Lower lobe of right lung (tissue), 2 donors: ENCODE results near the gene C14orf180. TPM values are rescaled to one million over a fixed set of nuclear protein-coding genes. Genes with fewer than 3 reads are reported as not detected.

Experiments used
- ATAC-seq, 2 donors: fragments of 200-7000 bp; cut with Tn5 transposase; one replicate each; pipeline ENCODE4 v1.9.1; 2020 to 2022; ENCODE audit warnings: mild to moderate bottlenecking in 2 of 2, moderate library complexity in 2 of 2
- DNase-seq: peaks from one replicate; pipeline ENCODE4 v3.0.0-alpha.2; 2020
- H3K27ac ChIP-seq: fragments of 200-600 bp; one replicate; pipeline ENCODE4 v1.8.0; 2022
- H3K27me3 ChIP-seq: fragments of 200-600 bp; one replicate; pipeline ENCODE4 v1.8.0; 2022; ENCODE audit warnings: low read depth
- H3K36me3 ChIP-seq: fragments of 200-600 bp; one replicate; pipeline ENCODE4 v1.8.0; 2022; ENCODE audit warnings: mild to moderate bottlenecking
- H3K4me1 ChIP-seq: fragments of 200-600 bp; one replicate; pipeline ENCODE4 v1.8.0; 2022
- H3K4me3 ChIP-seq: fragments of 200-600 bp; one replicate; pipeline ENCODE4 v1.8.0; 2022; ENCODE audit warnings: mild to moderate bottlenecking
- H3K9me3 ChIP-seq: fragments of 200-600 bp; one replicate; pipeline ENCODE4 v1.8.0; 2022
- CTCF ChIP-seq: fragments of 200-600 bp; IDR thresholded peaks from one replicate; pipeline ENCODE4 v1.8.0; 2022; ENCODE audit warnings: antibody characterized with exemption, mild to moderate bottlenecking
- intact Hi-C: fragments of 100-400 bp; cut with DNase I; formaldehyde crosslinking; loops from one replicate; pipeline ENCODE4 v1.11.0; 2022
- long read RNA-seq: library from polyadenylated mRNA; unstranded; transcript quantifications from one replicate; pipeline ENCODE4 v2.0.0, GENCODE V29; 2021
- total RNA-seq: library from RNA; stranded (reverse); fragmentation: NEBNext Ultra II Directional; extraction: Animal tissue kit (Norgen Biotek cat#: 25700); gene quantifications from one replicate; pipeline ENCODE4 v1.2.1, GENCODE V29; 2021
- donor health status: DM: no; HTN: yes; CAD: no; lungs with severe emphysema.

The C14orf180 gene
- total RNA-seq = 0.18 TPM
- long read RNA-seq = 0 reads

- H3K4me1 ChIP-seq = no peaks in the 10 kb centered on the region
- H3K27ac ChIP-seq = no peak within 1 kb of the TSS
- H3K27me3 ChIP-seq = peaks cover 68% of the 10 kb centered on the region
- DNase-seq (no peak), ATAC-seq (no peak)
- intact Hi-C loops = no loop called here
- H3K4me3 ChIP-seq = no peak within 1 kb of the TSS
- no peaks in the 10 kb centered on the region for H3K36me3 ChIP-seq
- no peak for TF ChIP-seq CTCF
- no peaks in the 10 kb centered on the region for H3K9me3 ChIP-seq
Observed at GRCh38 chr14:104579507-104579906, at the start of gene C14orf180. C14orf180 (plus strand) TSS chr14:104579764; CDS start chr14:104586431, 6,667 bp downstream.

- Histone ChIP-seq H3K27ac (no peak overlapping the region), H3K4me3 (no peak overlapping the region), H3K27me3 (no peaks in the 10 kb centered on the region), H3K4me1 (no peaks in the 10 kb centered on the region), H3K36me3 (no peaks in the 10 kb centered on the region), H3K9me3 (no peaks in the 10 kb centered on the region)
- DNase-seq (peak; percentile 7), ATAC-seq (no peak)
- TF ChIP-seq CTCF = no peak
- intact Hi-C loops = no loop called here
Observed at GRCh38 chr14:104530646-104531045, 48.9 kb upstream of the C14orf180 start.

- intact Hi-C loops = no loop called here
- H3K4me3 ChIP-seq = no peak overlapping the region
Observed at GRCh38 chr14:104531421-104532190, 48.0 kb upstream of the C14orf180 start.

GRCh38 chr14:104532191-104532555 is 47.4 kb upstream of the C14orf180 start:
- H3K4me3 ChIP-seq = no peak overlapping the region
- DNase-seq (no peak), ATAC-seq (no peak)
- H3K36me3 ChIP-seq = no peaks in the 10 kb centered on the region
- TF ChIP-seq CTCF = no peak
- H3K9me3 ChIP-seq = no peaks in the 10 kb centered on the region
- intact Hi-C loops = no loop called here
- H3K27ac ChIP-seq = no peak overlapping the region
- H3K27me3 ChIP-seq = no peaks in the 10 kb centered on the region
- H3K4me1 ChIP-seq = peaks cover 3% of the 10 kb centered on the region

More at GRCh38 chr14:104531421-104532190, 48.0 kb upstream of the C14orf180 start:
- Histone ChIP-seq H3K4me1 (no peaks in the 10 kb centered on the region), H3K27ac (no peak overlapping the region), H3K9me3 (no peaks in the 10 kb centered on the region), H3K36me3 (no peaks in the 10 kb centered on the region), H3K27me3 (no peaks in the 10 kb centered on the region)
- TF ChIP-seq CTCF = no peak
- no peak for ATAC-seq
- DNase-seq = no peak

GRCh38 chr14:104534036-104534435 is 45.5 kb upstream of the C14orf180 start:
- Histone ChIP-seq H3K4me3 (no peak overlapping the region), H3K27me3 (no peaks in the 10 kb centered on the region), H3K4me1 (peaks cover 7% of the 10 kb centered on the region), H3K36me3 (no peaks in the 10 kb centered on the region), H3K9me3 (no peaks in the 10 kb centered on the region), H3K27ac (no peak overlapping the region)
- DNase-seq (peak; percentile 6), ATAC-seq (no peak)
- no peak for TF ChIP-seq CTCF
- intact Hi-C loops = no loop called here
